ENCODE results near the gene C21orf91. TPM values are rescaled to one million over a fixed set of nuclear protein-coding genes. Genes with fewer than 3 reads are reported as not detected.

Gene C21orf91
- total RNA-seq, 6 experiments from 2014 or later: 3.2 to 6.3 (median 4.3) TPM

DNA sequence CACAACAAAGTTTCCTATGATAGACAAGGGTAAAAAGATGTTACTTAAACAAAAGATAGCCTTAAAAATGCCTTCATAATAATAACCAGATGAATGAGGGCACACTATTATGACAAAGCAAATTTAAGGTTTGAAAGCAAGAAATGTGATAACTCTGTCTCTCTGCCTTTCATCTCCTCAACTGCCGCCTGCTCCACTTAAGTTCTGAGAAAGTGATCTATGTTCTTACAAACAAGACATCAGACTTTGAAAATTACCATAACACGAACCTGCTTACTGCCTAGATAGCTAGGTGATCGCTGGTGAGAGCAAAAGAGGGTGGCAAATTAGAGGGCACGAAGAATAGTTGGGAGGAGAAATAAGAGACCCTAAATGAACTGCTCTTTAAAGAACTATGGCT, 13.2 kb downstream of the C21orf91 start:
- Histone ChIP-seq H3K4me1 (no peaks in the 10 kb centered on the region), H3K27ac (no peak overlapping the region), H3K27me3 (no peaks in the 10 kb centered on the region), H3K9me3 (peaks cover 0 to 5% (median 0%) of the 10 kb centered on the region in 4 donors), H3K36me3 (peaks cover 0 to 9% (median 7%) of the 10 kb centered on the region in 4 donors), H3K4me3 (no peak overlapping the region)
- intact Hi-C loops (cut with DNase I): no loop called here
- no peak for TF ChIP-seq CTCF (IDR thresholded peaks at IDR 0.05)
- no peak for TF ChIP-seq POLR2A (IDR thresholded peaks at IDR 0.05)
- ATAC-seq (no peak), DNase-seq (no peak)
- 85% methylated on average over 4 of the region's 4 CpGs for WGBS (ENCODE audit: insufficient coverage, low coverage, low lambda C conversion rate, missing lambda C conversion rate)

- Histone ChIP-seq H3K9me3 (peaks cover 0 to 5% (median 0%) of the 10 kb centered on the region in 4 donors), H3K4me1 (no peaks in the 10 kb centered on the region), H3K36me3 (peaks cover 0 to 3% (median 1%) of the 10 kb centered on the region in 4 donors), H3K27me3 (no peaks in the 10 kb centered on the region), H3K27ac (no peak overlapping the region), H3K4me3 (no peak overlapping the region)
- intact Hi-C loops (cut with DNase I): no loop called here
- ATAC-seq (no peak), DNase-seq (no peak)
- 94% methylated on average over 3 of the region's 3 CpGs for WGBS (ENCODE audit: insufficient coverage, low coverage, low lambda C conversion rate, missing lambda C conversion rate)
- TF ChIP-seq CTCF (IDR thresholded peaks at IDR 0.05): no peak
These were observed 15.6 kb downstream of the C21orf91 start for GRCh38 chr21:17803536-17803935.

DNA sequence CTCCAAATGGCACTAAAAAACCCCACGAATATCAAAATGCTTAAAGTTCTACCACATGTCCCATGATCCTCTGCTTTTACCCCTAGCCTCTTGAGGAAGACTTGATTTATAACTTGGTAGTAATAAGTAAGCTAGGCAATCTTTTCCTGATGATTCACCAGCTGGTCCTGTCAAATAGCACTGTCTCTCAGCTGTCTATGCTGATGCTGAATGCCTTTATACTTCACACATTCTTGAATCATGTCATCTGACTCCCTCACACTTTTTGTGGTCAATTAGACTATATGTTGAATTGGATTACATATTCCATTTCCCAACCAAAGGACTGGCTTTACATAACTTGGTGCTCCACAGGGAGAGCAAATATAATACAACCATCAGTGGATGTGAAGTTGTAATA, 16.6 kb downstream of the C21orf91 start:
- intact Hi-C loops (cut with DNase I): no loop called here
- TF ChIP-seq CTCF (IDR thresholded peaks at IDR 0.05): no peak
- TF ChIP-seq POLR2A (IDR thresholded peaks at IDR 0.05): no peak
- DNase-seq (no peak), ATAC-seq (no peak)
- no peaks in the 10 kb centered on the region for H3K9me3 ChIP-seq
- WGBS (ENCODE audit: insufficient coverage, low coverage, low lambda C conversion rate, missing lambda C conversion rate): 67% methylated on average over 1 of the region's 1 CpG
- no peaks in the 10 kb centered on the region for H3K27me3 ChIP-seq
- no peaks in the 10 kb centered on the region for H3K4me1 ChIP-seq
- no peak overlapping the region for H3K27ac ChIP-seq
- no peak overlapping the region for H3K4me3 ChIP-seq
- no peaks in the 10 kb centered on the region for H3K36me3 ChIP-seq

DNA sequence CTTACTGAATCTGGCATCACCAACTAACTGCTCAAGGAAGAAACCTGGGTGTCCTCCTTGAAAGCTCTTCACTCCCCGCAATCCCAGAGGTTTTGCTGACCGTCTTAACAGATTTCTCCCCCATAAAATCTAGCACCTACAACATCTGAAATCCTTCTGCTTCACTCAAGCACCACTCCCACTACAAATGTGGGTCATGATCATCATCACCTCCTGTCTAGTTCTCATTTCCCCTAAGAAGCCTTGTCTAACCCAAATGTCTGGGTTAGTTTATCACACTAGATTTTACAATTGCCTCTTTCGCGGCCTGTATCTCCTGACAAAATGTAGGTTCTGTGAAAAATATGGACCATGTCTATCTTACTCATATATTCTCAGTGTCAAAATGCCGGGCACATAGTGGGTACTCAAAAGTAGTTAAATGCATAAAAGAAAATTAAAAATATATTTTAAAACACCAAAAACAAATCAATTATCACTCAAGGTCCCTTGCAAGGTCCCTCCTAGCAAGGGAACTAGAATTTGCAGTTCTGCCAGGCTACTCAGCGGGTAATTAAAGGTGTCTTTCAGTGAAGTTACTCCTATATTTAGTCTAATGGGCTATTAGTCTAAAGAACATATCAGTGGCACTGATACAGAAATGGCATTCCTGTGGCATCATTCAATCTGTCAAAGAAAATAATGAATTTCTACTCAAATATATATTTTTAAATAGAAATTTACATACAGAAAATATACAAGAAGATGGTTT, 19.6 kb downstream of the C21orf91 start:
- intact Hi-C loops (cut with DNase I): no loop called here
- Histone ChIP-seq H3K27me3 (no peaks in the 10 kb centered on the region), H3K4me1 (peaks cover 0 to 15% (median 0%) of the 10 kb centered on the region in 4 donors), H3K4me3 (no peak overlapping the region), H3K9me3 (no peaks in the 10 kb centered on the region), H3K27ac (no peak overlapping the region), H3K36me3 (no peaks in the 10 kb centered on the region)
- TF ChIP-seq CTCF (IDR thresholded peaks at IDR 0.05) (no peak), POLR2A (IDR thresholded peaks at IDR 0.05) (no peak)
- DNase-seq: no peak
- no peak for ATAC-seq
- 89% methylated on average over 6 of the region's 6 CpGs for whole genome bisulfite sequencing (ENCODE audit: insufficient coverage, low coverage, low lambda C conversion rate, missing lambda C conversion rate)

Measured in right lobe of liver (tissue), 6 donors.